Endometrial microvascular endothelial cells (primary cell): Measurements from ENCODE around the gene TNFAIP8L2. TPM values are rescaled to one million over a fixed set of nuclear protein-coding genes. Genes with fewer than 3 reads are reported as not detected.

Experiments
- in situ Hi-C: cut with HindIII; loops from 2 replicates; pipeline ENCODE4 v1.10.0; 2017; ENCODE audit warnings: low sequenced_read_pairs, low pct_unique_long_range_greater_than_20kb; ENCODE audit errors: inconsistent ontology term
- total RNA-seq: library from RNA; depleted of rRNA; stranded (reverse); fragments of >200 nt; gene quantifications from one replicate; pipeline ENCODE4 v1.2.3, GENCODE V29; 2015; ENCODE audit errors: inconsistent ontology term

TNFAIP8L2 gene
- total RNA-seq, 1 donor from 2014 or later: 0.37 TPM

GRCh38 chr1:151144474-151145303, 11.8 kb upstream of the TNFAIP8L2 start:
- in situ Hi-C loops: no loop called here

GRCh38 chr1:151145304-151146071, 11.0 kb upstream of the TNFAIP8L2 start:
- in situ Hi-C loops: no loop called here

GRCh38 chr1:151146072-151146411, 10.4 kb upstream of the TNFAIP8L2 start:
- in situ Hi-C loops: no loop called here

GRCh38 chr1:151146412-151147131, 9.9 kb upstream of the TNFAIP8L2 start, which contains the start of gene SEMA6C:
SEMA6C (minus strand) TSS chr1:151146631; CDS start chr1:151142621, 4,010 bp downstream.
- in situ Hi-C loops: no loop called here

- in situ Hi-C loops: no loop called here
Observed at GRCh38 chr1:151147132-151147503, 9.3 kb upstream of the TNFAIP8L2 start.

GRCh38 chr1:151147665-151148064, 8.8 kb upstream of the TNFAIP8L2 start:
- in situ Hi-C loops: no loop called here

GRCh38 chr1:151157067-151157531, 650 bp downstream of the TNFAIP8L2 start:
- in situ Hi-C loops: no loop called here

GRCh38 chr1:151158326-151158725, 1.9 kb downstream of the TNFAIP8L2 start:
- in situ Hi-C loops: no loop called here

GRCh38 chr1:151158751-151159251, 2.4 kb downstream of the TNFAIP8L2 start:
- in situ Hi-C loops: no loop called here

GRCh38 chr1:151159373-151159772, 2.9 kb downstream of the TNFAIP8L2 start:
- in situ Hi-C loops: no loop called here

GRCh38 chr1:151164732-151165280, 8.4 kb downstream of the TNFAIP8L2 start:
- in situ Hi-C loops: no loop called here

- in situ Hi-C loops: no loop called here
Observed at GRCh38 chr1:151165281-151165737, 8.9 kb downstream of the TNFAIP8L2 start.

GRCh38 chr1:151165738-151166504, 9.5 kb downstream of the TNFAIP8L2 start, which contains the start of the genes LYSMD1 and SCNM1:
LYSMD1 (minus strand) TSS chr1:151165902; CDS start chr1:151165258, 644 bp downstream.
SCNM1 (plus strand) TSS chr1:151166144; CDS start chr1:151166153, 9 bp downstream.
- in situ Hi-C loops: no loop called here

GRCh38 chr1:151166505-151166956, 10.1 kb downstream of the TNFAIP8L2 start:
- in situ Hi-C loops: no loop called here

GRCh38 chr1:151167116-151167515, 10.7 kb downstream of the TNFAIP8L2 start:
- in situ Hi-C loops: no loop called here

- in situ Hi-C loops: no loop called here
Observed at GRCh38 chr1:151171190-151171589, 14.7 kb downstream of the TNFAIP8L2 start.

- in situ Hi-C loops: no loop called here
Observed at GRCh38 chr1:151175041-151175741, 18.7 kb downstream of the TNFAIP8L2 start.
